ENCODE measurements around the gene PNPLA7. TPM values are rescaled to one million over a fixed set of nuclear protein-coding genes. Genes with fewer than 3 reads are reported as not detected.

Gene PNPLA7
- total RNA-seq, 1 donor from 2014 or later = 0.06 TPM

- no peak for DNase-seq (ENCODE audit: low read depth)
- TF ChIP-seq, protein P1, sequence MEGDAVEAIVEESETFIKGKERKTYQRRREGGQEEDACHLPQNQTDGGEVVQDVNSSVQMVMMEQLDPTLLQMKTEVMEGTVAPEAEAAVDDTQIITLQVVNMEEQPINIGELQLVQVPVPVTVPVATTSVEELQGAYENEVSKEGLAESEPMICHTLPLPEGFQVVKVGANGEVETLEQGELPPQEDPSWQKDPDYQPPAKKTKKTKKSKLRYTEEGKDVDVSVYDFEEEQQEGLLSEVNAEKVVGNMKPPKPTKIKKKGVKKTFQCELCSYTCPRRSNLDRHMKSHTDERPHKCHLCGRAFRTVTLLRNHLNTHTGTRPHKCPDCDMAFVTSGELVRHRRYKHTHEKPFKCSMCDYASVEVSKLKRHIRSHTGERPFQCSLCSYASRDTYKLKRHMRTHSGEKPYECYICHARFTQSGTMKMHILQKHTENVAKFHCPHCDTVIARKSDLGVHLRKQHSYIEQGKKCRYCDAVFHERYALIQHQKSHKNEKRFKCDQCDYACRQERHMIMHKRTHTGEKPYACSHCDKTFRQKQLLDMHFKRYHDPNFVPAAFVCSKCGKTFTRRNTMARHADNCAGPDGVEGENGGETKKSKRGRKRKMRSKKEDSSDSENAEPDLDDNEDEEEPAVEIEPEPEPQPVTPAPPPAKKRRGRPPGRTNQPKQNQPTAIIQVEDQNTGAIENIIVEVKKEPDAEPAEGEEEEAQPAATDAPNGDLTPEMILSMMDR (conservative IDR thresholded peaks at IDR 0.05; ENCODE audit: low read depth, low read length) = no peak
- no peak overlapping the region for H3K4me3 ChIP-seq (ENCODE audit: low read depth, low read length)
Measured at GRCh38 chr9:137456061-137456863, 93.9 kb downstream of the PNPLA7 start.

- no peak for DNase-seq (ENCODE audit: low read depth)
- no peak overlapping the region for H3K4me3 ChIP-seq (ENCODE audit: low read depth, low read length)
- TF ChIP-seq, protein P1 (conservative IDR thresholded peaks at IDR 0.05; ENCODE audit: low read depth, low read length) = no peak
Measured at GRCh38 chr9:137455359-137455991, 94.7 kb downstream of the PNPLA7 start.

- peak overlapping the region; percentile 40 for H3K4me3 ChIP-seq (ENCODE audit: low read depth, low read length)
- TF ChIP-seq, protein P1 (conservative IDR thresholded peaks at IDR 0.05; ENCODE audit: low read depth, low read length) = no peak
- DNase-seq (ENCODE audit: low read depth) = no peak
Measured at GRCh38 chr9:137454597-137455358, 95.4 kb downstream of the PNPLA7 start.

- TF ChIP-seq, protein P1 (conservative IDR thresholded peaks at IDR 0.05; ENCODE audit: low read depth, low read length) = no peak
- H3K4me3 ChIP-seq (ENCODE audit: low read depth, low read length) = peak overlapping the region; percentile 40
- DNase-seq (ENCODE audit: low read depth) = no peak
Measured at GRCh38 chr9:137454145-137454596, 96.0 kb downstream of the PNPLA7 start.

GRCh38 chr9:137453643-137454081, 96.5 kb downstream of the PNPLA7 start:
- TF ChIP-seq, protein P1 (conservative IDR thresholded peaks at IDR 0.05; ENCODE audit: low read depth, low read length) = no peak
- no peak for DNase-seq (ENCODE audit: low read depth)
- no peak overlapping the region for H3K4me3 ChIP-seq (ENCODE audit: low read depth, low read length)

DNA sequence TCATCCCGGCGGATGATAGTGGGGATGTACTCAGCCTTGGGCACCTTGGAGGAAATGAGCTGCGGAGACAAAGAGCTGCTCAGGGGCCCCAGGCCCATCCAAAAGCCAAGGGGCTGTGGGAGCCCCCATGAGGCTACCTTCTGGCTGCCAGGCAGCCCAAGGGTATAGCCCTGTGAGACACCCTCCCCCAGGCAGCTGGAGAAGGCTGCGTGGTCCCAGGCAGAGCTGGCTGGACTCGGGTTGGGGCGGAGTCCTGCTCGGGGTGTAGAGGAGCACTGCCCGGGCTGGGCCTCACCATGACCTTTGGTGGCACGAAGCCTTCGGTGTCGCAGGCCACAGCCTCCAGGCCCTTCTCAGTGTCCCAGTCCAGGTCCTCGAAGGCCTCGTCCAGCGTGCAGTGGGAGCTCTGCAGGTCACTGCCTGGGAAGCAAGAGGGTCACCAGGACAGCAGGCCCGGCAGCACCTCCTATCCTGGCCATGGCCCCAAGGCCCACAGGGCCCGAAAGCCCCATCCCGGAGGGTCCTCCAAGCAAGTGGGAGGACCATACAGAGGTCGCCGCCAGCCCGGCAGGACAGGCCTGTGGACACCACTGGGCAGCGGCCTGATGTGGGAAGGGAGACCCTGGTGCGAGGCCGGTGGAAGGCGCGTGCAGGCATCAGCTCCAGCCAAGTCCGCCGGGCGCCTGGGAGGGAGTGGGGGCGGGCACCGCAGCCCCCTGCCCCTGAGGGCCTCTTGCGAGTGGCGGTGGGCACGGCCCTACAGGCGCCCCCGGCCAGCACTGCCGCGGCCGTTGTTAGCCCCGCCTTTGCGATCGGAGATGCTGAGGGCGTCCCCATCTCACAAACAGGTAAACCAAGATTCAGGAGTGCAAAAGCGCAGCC, 97.2 kb downstream of the PNPLA7 start:
- no peak overlapping the region for H3K4me3 ChIP-seq (ENCODE audit: low read depth, low read length)
- TF ChIP-seq, protein P1 (conservative IDR thresholded peaks at IDR 0.05; ENCODE audit: low read depth, low read length) = no peak
- no peak for DNase-seq (ENCODE audit: low read depth)

All from epithelial cell of proximal tubule (primary cell).